ENCODE measurements around the gene TLCD1.

- no peak for TF ChIP-seq POLR2A (IDR thresholded peaks at IDR 0.05; ENCODE audit: low read length)
- no peak for TF ChIP-seq GATA1 (IDR thresholded peaks at IDR 0.05; ENCODE audit: low read depth, low read length)
Measured at GRCh38 chr17:28675980-28676379, 50.1 kb downstream of the TLCD1 start.
